ENCODE data around the gene CHGA. TPM values are rescaled to one million over a fixed set of nuclear protein-coding genes. Genes with fewer than 3 reads are reported as not detected.

Gene CHGA
- total and polyA plus RNA-seq, 2 experiments from 2014 or later: 40.5 to 61.3 TPM

GRCh38 chr14:92946847-92947545 is 24.0 kb downstream of the CHGA start:
- Histone ChIP-seq H3K27me3 (no peaks in the 10 kb centered on the region), H3K27ac (no peak overlapping the region), H3K79me2 (no peaks in the 10 kb centered on the region), H3K4me3 (no peak overlapping the region), H3K9me2 (replicated peaks; ENCODE audit: insufficient read depth) (no peaks in the 10 kb centered on the region), H4K20me1 (ENCODE audit: insufficient read depth, poor library complexity, severe bottlenecking) (no peaks in the 10 kb centered on the region), H2AFZ (no peak overlapping the region), H3K4me1 (ENCODE audit: insufficient read depth) (no peaks in the 10 kb centered on the region), H3K9me3 (ENCODE audit: low read depth) (no peaks in the 10 kb centered on the region), H3K4me2 (no peak overlapping the region), H3K36me3 (replicated peaks; ENCODE audit: insufficient read depth, low read depth) (no peaks in the 10 kb centered on the region)
- TF ChIP-seq EZH2phosphoT487 (IDR thresholded peaks at IDR 0.05; ENCODE audit: low read depth, severe bottlenecking, unreplicated experiment) (no peak), CTCF (IDR thresholded peaks at IDR 0.05; ENCODE audit: poor library complexity) (no peak), EZH2 (IDR thresholded peaks at IDR 0.05; ENCODE audit: borderline replicate concordance) (no peak)
- 96% methylated on average over 12 of the region's 12 CpGs for WGBS (ENCODE audit: low lambda C conversion rate, missing lambda C conversion rate)
- DNase-seq (ENCODE audit: low spot score): no peak

- Histone ChIP-seq H3K27me3 (no peaks in the 10 kb centered on the region), H3K27ac (no peak overlapping the region), H3K9me2 (replicated peaks; ENCODE audit: insufficient read depth) (no peaks in the 10 kb centered on the region), H2AFZ (no peak overlapping the region), H3K4me3 (no peak overlapping the region), H3K4me1 (ENCODE audit: insufficient read depth) (no peaks in the 10 kb centered on the region), H3K4me2 (no peak overlapping the region), H3K79me2 (no peaks in the 10 kb centered on the region), H3K9me3 (ENCODE audit: low read depth) (no peaks in the 10 kb centered on the region), H4K20me1 (ENCODE audit: insufficient read depth, poor library complexity, severe bottlenecking) (no peaks in the 10 kb centered on the region), H3K36me3 (replicated peaks; ENCODE audit: insufficient read depth, low read depth) (no peaks in the 10 kb centered on the region)
- TF ChIP-seq EZH2 (IDR thresholded peaks at IDR 0.05; ENCODE audit: borderline replicate concordance) (no peak), CTCF (IDR thresholded peaks at IDR 0.05; ENCODE audit: poor library complexity) (no peak), EZH2phosphoT487 (IDR thresholded peaks at IDR 0.05; ENCODE audit: low read depth, severe bottlenecking, unreplicated experiment) (no peak)
- WGBS (ENCODE audit: low lambda C conversion rate, missing lambda C conversion rate): 95% methylated on average over 20 of the region's 22 CpGs
- DNase-seq (ENCODE audit: low spot score): no peak
Observed at GRCh38 chr14:92948647-92949046, 25.7 kb downstream of the CHGA start.

- no peak for DNase-seq (ENCODE audit: low spot score)
- Histone ChIP-seq H3K27me3 (no peaks in the 10 kb centered on the region), H3K9me3 (ENCODE audit: low read depth) (no peaks in the 10 kb centered on the region), H2AFZ (no peak overlapping the region), H3K79me2 (no peaks in the 10 kb centered on the region), H3K4me3 (no peak overlapping the region), H3K9me2 (replicated peaks; ENCODE audit: insufficient read depth) (no peaks in the 10 kb centered on the region), H4K20me1 (ENCODE audit: insufficient read depth, poor library complexity, severe bottlenecking) (no peaks in the 10 kb centered on the region), H3K36me3 (replicated peaks; ENCODE audit: insufficient read depth, low read depth) (no peaks in the 10 kb centered on the region), H3K4me2 (no peak overlapping the region), H3K4me1 (ENCODE audit: insufficient read depth) (no peaks in the 10 kb centered on the region), H3K27ac (no peak overlapping the region)
- WGBS (ENCODE audit: low lambda C conversion rate, missing lambda C conversion rate): 96% methylated on average over 24 of the region's 24 CpGs
- TF ChIP-seq CTCF (IDR thresholded peaks at IDR 0.05; ENCODE audit: poor library complexity) (no peak), EZH2 (IDR thresholded peaks at IDR 0.05; ENCODE audit: borderline replicate concordance) (no peak)
Observed at GRCh38 chr14:92949496-92950192, 26.7 kb downstream of the CHGA start.

Measured in hepatocyte (in vitro differentiated cells).